H9 (cell line): ENCODE results near the gene TMCO4. TPM values are rescaled to one million over a fixed set of nuclear protein-coding genes. Genes with fewer than 3 reads are reported as not detected.

Experiments
- DNase-seq: peaks from one replicate; pipeline ENCODE4 v3.0.0-alpha.2; 2017
- H2AFZ ChIP-seq: one replicate; pipeline ENCODE4 v1.6.1; 2013; ENCODE audit warnings: mild to moderate bottlenecking, low read length, control low read depth, moderate library complexity
- H2AK5ac ChIP-seq: 2 replicates; pipeline ENCODE4 v1.6.1; 2013; ENCODE audit warnings: low read length, control low read depth, mixed read lengths; ENCODE audit not compliant: insufficient read length
- H2BK120ac ChIP-seq: one replicate; pipeline ENCODE4 v1.6.1; 2013; ENCODE audit warnings: low read depth, mild to moderate bottlenecking, low read length, control low read depth, inconsistent platforms; ENCODE audit not compliant: poor library complexity, severe bottlenecking
- H2BK12ac ChIP-seq: 2 replicates; pipeline ENCODE4 v1.6.1; 2013; ENCODE audit warnings: low read length, control low read depth, mixed read lengths, low read depth; ENCODE audit not compliant: insufficient read length
- H2BK15ac ChIP-seq: 2 replicates; pipeline ENCODE4 v1.6.1; 2013; ENCODE audit warnings: low read depth, low read length, control low read depth
- H2BK20ac ChIP-seq: one replicate; pipeline ENCODE4 v1.6.1; 2013; ENCODE audit warnings: low read depth, mild to moderate bottlenecking, low read length, control low read depth, inconsistent platforms; ENCODE audit not compliant: poor library complexity, severe bottlenecking
- H2BK5ac ChIP-seq: 2 replicates; pipeline ENCODE4 v1.6.1; 2013; ENCODE audit warnings: low read length, control low read depth, mixed read lengths; ENCODE audit not compliant: insufficient read length
- H3K14ac ChIP-seq: 2 replicates; pipeline ENCODE4 v1.6.1; 2013; ENCODE audit warnings: low read length, control low read depth; ENCODE audit not compliant: insufficient read depth
- H3K18ac ChIP-seq: 2 replicates; pipeline ENCODE4 v1.6.1; 2013; ENCODE audit warnings: low read depth, mild to moderate bottlenecking, mixed read lengths, low read length, control low read depth; ENCODE audit not compliant: insufficient read length
- H3K23ac ChIP-seq: 2 replicates; pipeline ENCODE4 v1.6.1; 2013; ENCODE audit warnings: low read length, control low read depth, mixed read lengths, low read depth; ENCODE audit not compliant: insufficient read length
- H3K23me2 ChIP-seq: 2 replicates; pipeline ENCODE4 v1.6.1; 2013; ENCODE audit warnings: low read depth, mild to moderate bottlenecking, mixed read lengths, low read length, control low read depth; ENCODE audit not compliant: insufficient read length, poor library complexity, severe bottlenecking
- H3K27ac ChIP-seq: 2 replicates; pipeline ENCODE4 v1.5.1; 2013; ENCODE audit warnings: low read length, control low read depth, mixed read lengths, low read depth; ENCODE audit not compliant: insufficient read length
- H3K27me3 ChIP-seq: 2 replicates; pipeline ENCODE4 v1.6.1; 2013; ENCODE audit warnings: low read length, control low read depth, inconsistent platforms; ENCODE audit not compliant: insufficient read depth
- H3K4ac ChIP-seq: 2 replicates; pipeline ENCODE4 v1.6.1; 2013; ENCODE audit warnings: low read depth, mild to moderate bottlenecking, control low read depth, inconsistent platforms, low read length, moderate library complexity
- H3K4me1 ChIP-seq: 2 replicates; pipeline ENCODE4 v1.6.1; 2013; ENCODE audit warnings: low read length, control low read depth, inconsistent platforms; ENCODE audit not compliant: insufficient read depth
- H3K4me2 ChIP-seq: 2 replicates; pipeline ENCODE4 v1.6.1; 2013; ENCODE audit warnings: low read length, control low read depth, mixed read lengths; ENCODE audit not compliant: insufficient read length, insufficient read depth
- H3K56ac ChIP-seq: 2 replicates; pipeline ENCODE4 v1.6.1; 2013; ENCODE audit warnings: low read depth, mild to moderate bottlenecking, mixed read lengths, low read length, control low read depth; ENCODE audit not compliant: insufficient read length
- H3K79me1 ChIP-seq: 2 replicates; pipeline ENCODE4 v1.6.1; 2013; ENCODE audit warnings: low read depth, mild to moderate bottlenecking, moderate library complexity, low read length, control low read depth, inconsistent platforms; ENCODE audit not compliant: insufficient read depth, poor library complexity, severe bottlenecking
- H3K79me2 ChIP-seq: 2 replicates; pipeline ENCODE4 v1.6.1; 2013; ENCODE audit warnings: low read length, control low read depth, inconsistent platforms; ENCODE audit not compliant: insufficient read depth
- H3K9ac ChIP-seq: 2 replicates; pipeline ENCODE4 v1.6.1; 2013; ENCODE audit warnings: low read length, control low read depth, mixed read lengths; ENCODE audit not compliant: insufficient read length; ENCODE audit errors: extremely low read depth
- H3K9me3 ChIP-seq: one replicate; pipeline ENCODE4 v1.6.1; 2013; ENCODE audit warnings: low read depth, low read length, inconsistent platforms; ENCODE audit not compliant: control insufficient read depth
- H3T11ph ChIP-seq: one replicate; pipeline ENCODE4 v1.6.1; 2013; ENCODE audit warnings: mild to moderate bottlenecking, low read length, control low read depth, inconsistent platforms
- H4K20me1 ChIP-seq: one replicate; pipeline ENCODE4 v1.6.1; 2013; ENCODE audit not compliant: control insufficient read depth, insufficient read length, insufficient read depth
- H4K5ac ChIP-seq: 2 replicates; pipeline ENCODE4 v1.6.1; 2013; ENCODE audit warnings: low read depth, mild to moderate bottlenecking, mixed read lengths, low read length, control low read depth; ENCODE audit not compliant: insufficient read length
- H4K8ac ChIP-seq: replicated peaks from 2 replicates; pipeline ENCODE4 v1.6.1; 2013; ENCODE audit warnings: low read length, control low read depth, mixed read lengths, low read depth; ENCODE audit not compliant: insufficient read length
- H4K91ac ChIP-seq: 2 replicates; pipeline ENCODE4 v1.6.1; 2013; ENCODE audit warnings: low read depth, mild to moderate bottlenecking, moderate library complexity, mixed read lengths, low read length, control low read depth; ENCODE audit not compliant: insufficient read length
- H3K27ac Mint-ChIP-seq, 3 experiments: 2 replicates in 2 of 3; 3 replicates in 1 of 3; pipeline ENCODE4 v1.8.0; 2020 to 2021; ENCODE audit warnings: mixed read lengths in 3 of 3, mild to moderate bottlenecking in 1 of 3, moderate library complexity in 1 of 3
- H3K27me3 Mint-ChIP-seq: 2 replicates; pipeline ENCODE4 v1.8.0; 2021; ENCODE audit warnings: low read depth, mild to moderate bottlenecking, moderate library complexity, mixed read lengths
- H3K36me3 Mint-ChIP-seq, 3 experiments: 2 replicates in 2 of 3; 3 replicates in 1 of 3; pipeline ENCODE4 v1.8.0; 2020 to 2021; ENCODE audit warnings: low read depth in 3 of 3, mixed read lengths in 3 of 3; ENCODE audit not compliant: insufficient read depth in 1 of 3
- H3K4me1 Mint-ChIP-seq, 2 experiments: 2 replicates each; pipeline ENCODE4 v1.8.0; 2020; ENCODE audit warnings: mixed read lengths in 2 of 2
- H3K4me3 Mint-ChIP-seq, 2 experiments: 2 replicates in 1 of 2; 3 replicates in 1 of 2; pipeline ENCODE4 v1.8.0; 2020 to 2021; ENCODE audit warnings: mild to moderate bottlenecking in 2 of 2, mixed read lengths in 2 of 2, moderate library complexity in 1 of 2
- H3K9me3 Mint-ChIP-seq, 2 experiments: 2 replicates in 1 of 2; 3 replicates in 1 of 2; pipeline ENCODE4 v1.8.0; 2020; ENCODE audit warnings: mild to moderate bottlenecking in 2 of 2, mixed read lengths in 2 of 2, moderate library complexity in 1 of 2
- CTCF ChIP-seq: fragments of 200-600 bp; sonication (generic); conservative IDR thresholded peaks from 3 replicates; pipeline ENCODE4 v1.8.0; 2021; ENCODE audit warnings: antibody characterized with exemption, mild to moderate bottlenecking
- WGBS: extraction: QIAGEN DNeasy Blood & Tissue Kit; methylation state at CpG from one replicate; pipeline ENCODE4 v1.1.7; 2013; ENCODE audit warnings: missing lambda C conversion rate, low lambda C conversion rate, mixed read lengths; ENCODE audit not compliant: insufficient read length; ENCODE audit errors: extremely low coverage; 5-methylcytosine and 5-hydroxymethylcytosine counted together
- total RNA-seq: library from RNA; stranded (reverse); gene quantifications from 2 replicates; pipeline ENCODE4 v1.2.1, GENCODE V29; 2021

TMCO4 gene
- total RNA-seq, 1 experiment from 2014 or later = 4.0 TPM

DNA sequence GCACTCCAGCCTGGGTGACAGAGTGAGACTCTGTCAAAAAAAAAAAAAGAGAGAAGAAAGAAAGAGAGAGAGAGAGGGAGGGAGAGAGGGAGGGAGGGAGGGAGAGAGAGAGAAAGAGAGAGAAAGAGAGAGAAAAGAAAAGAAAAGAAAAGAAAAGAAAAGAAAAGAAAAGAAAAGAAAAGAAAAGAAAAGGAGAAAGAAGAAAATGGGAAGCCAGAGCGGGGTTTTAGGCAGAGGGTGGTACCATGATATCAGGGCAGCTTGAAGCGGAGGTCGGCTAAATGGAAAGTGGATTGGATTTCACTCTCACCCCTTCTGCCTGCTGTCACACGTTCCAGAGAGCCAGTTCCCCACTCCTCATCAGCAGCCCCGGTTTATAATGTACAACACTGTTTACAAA lies 1.9 kb downstream of the TMCO4 start:
- no peak overlapping the region for H3K23ac ChIP-seq
- H3K79me1 ChIP-seq = no peaks in the 10 kb centered on the region
- H3K4me3 Mint-ChIP-seq = no peak overlapping the region
- no peak overlapping the region for H3K27ac Mint-ChIP-seq
- H2AK5ac ChIP-seq = no peak overlapping the region
- no peaks in the 10 kb centered on the region; a peak in 1 of 5 replicates for H3K9me3 Mint-ChIP-seq
- no peak overlapping the region for H3T11ph ChIP-seq
- no peak overlapping the region for H3K18ac ChIP-seq
- H2AFZ ChIP-seq = no peak overlapping the region
- H3K79me2 ChIP-seq = no peaks in the 10 kb centered on the region
- H3K9ac ChIP-seq = no peak overlapping the region
- H3K4me1 Mint-ChIP-seq = peaks cover 27 to 41% of the 10 kb centered on the region in 2 experiments
- no peak overlapping the region for H2BK12ac ChIP-seq
- peaks cover 10% of the 10 kb centered on the region; the same call in 1 of the 2 replicates for H3K27me3 ChIP-seq
- no peak overlapping the region for H3K27ac ChIP-seq
- no peak overlapping the region for H4K91ac ChIP-seq
- no peak overlapping the region for H2BK20ac ChIP-seq
- no peak overlapping the region for H3K4ac ChIP-seq
- no peak overlapping the region for H2BK120ac ChIP-seq
- no peak for TF ChIP-seq CTCF
- H3K36me3 Mint-ChIP-seq = no peaks in the 10 kb centered on the region; a peak in 1 of 7 replicates
- no peak overlapping the region for H2BK5ac ChIP-seq
- no peak overlapping the region for H2BK15ac ChIP-seq
- WGBS = no CpG with 5 or more reads among the region's 5 CpGs
- no peak for DNase-seq
- no peaks in the 10 kb centered on the region for H3K23me2 ChIP-seq
- H3K27me3 Mint-ChIP-seq = peaks cover 61% of the 10 kb centered on the region
- H4K8ac ChIP-seq = no peak overlapping the region
- no peak overlapping the region for H3K56ac ChIP-seq
- H3K14ac ChIP-seq = no peak overlapping the region
- H3K4me1 ChIP-seq = no peaks in the 10 kb centered on the region
- H3K4me2 ChIP-seq = no peak overlapping the region
- H4K20me1 ChIP-seq = no peaks in the 10 kb centered on the region
- H3K9me3 ChIP-seq = no peaks in the 10 kb centered on the region
- no peak overlapping the region for H4K5ac ChIP-seq
